HL-60 (cell line): ENCODE data around the gene ST6GAL1.

Experiments
- DNase-seq, 2 experiments: peaks; one replicate each; pipeline ENCODE4 v3.0.0-alpha.2; 2010 to 2020; ENCODE audit warnings: low read depth in 1 of 2, low spot score in 1 of 2
- H3K27ac ChIP-seq: fragments of 250-450 bp; sonication (Bioruptor Pico); replicated peaks from 2 replicates; pipeline ENCODE4 v1.5.1; 2020; ENCODE audit warnings: mild to moderate bottlenecking, moderate library complexity
- H3K27me3 ChIP-seq: fragments of 250-450 bp; sonication (Bioruptor Pico); 2 replicates; pipeline ENCODE4 v1.5.1; 2021; ENCODE audit warnings: mild to moderate bottlenecking, moderate library complexity; ENCODE audit not compliant: insufficient read depth, poor library complexity, severe bottlenecking
- H3K4me3 ChIP-seq: replicated peaks from 2 replicates; pipeline ENCODE4 v1.5.1; 2011; ENCODE audit warnings: mild to moderate bottlenecking, control low read depth, low read length; ENCODE audit not compliant: insufficient read depth
- GABPA ChIP-seq: IDR thresholded peaks from 2 replicates; pipeline ENCODE4 v1.6.1; 2012; ENCODE audit warnings: low read depth
- POLR2AphosphoS5 ChIP-seq: IDR thresholded peaks from 2 replicates; pipeline ENCODE4 v1.6.1; 2012; ENCODE audit warnings: low read depth
- SPI1 ChIP-seq: IDR thresholded peaks from 2 replicates; pipeline ENCODE4 v1.6.1; 2012; ENCODE audit warnings: low read depth, mild to moderate bottlenecking, borderline replicate concordance
- TF ChIP-seq, protein P1 (sequence below): IDR thresholded peaks from one replicate; pipeline ENCODE4 v1.5.1; 2011; ENCODE audit warnings: low read length, control low read depth, inconsistent platforms; ENCODE audit not compliant: insufficient read depth
- TF ChIP-seq, protein P2 (sequence below): IDR thresholded peaks from 2 replicates; pipeline ENCODE4 v1.6.1; 2012; ENCODE audit warnings: low read depth; ENCODE audit not compliant: insufficient replicate concordance

ST6GAL1 gene

DNA sequence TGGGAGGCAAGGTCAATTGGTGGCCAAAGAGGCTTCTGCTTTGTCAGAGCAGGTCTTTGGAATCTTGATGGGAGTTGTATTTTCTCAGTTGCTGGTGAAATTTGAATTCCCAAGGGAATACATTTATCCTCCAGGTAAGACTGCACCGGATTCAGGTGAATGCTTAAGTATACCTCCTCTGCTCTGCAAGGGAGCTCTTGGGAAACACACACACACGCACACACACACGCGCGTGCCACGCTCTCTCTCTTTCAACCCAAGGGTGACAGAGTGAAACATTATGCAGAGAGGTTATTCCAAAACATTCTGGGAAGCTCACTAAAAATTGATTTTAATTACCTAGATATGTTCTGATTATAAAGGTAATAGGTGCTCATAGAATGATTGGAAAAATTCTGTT, 33.7 kb downstream of the ST6GAL1 start:
- TF ChIP-seq, protein P1, sequence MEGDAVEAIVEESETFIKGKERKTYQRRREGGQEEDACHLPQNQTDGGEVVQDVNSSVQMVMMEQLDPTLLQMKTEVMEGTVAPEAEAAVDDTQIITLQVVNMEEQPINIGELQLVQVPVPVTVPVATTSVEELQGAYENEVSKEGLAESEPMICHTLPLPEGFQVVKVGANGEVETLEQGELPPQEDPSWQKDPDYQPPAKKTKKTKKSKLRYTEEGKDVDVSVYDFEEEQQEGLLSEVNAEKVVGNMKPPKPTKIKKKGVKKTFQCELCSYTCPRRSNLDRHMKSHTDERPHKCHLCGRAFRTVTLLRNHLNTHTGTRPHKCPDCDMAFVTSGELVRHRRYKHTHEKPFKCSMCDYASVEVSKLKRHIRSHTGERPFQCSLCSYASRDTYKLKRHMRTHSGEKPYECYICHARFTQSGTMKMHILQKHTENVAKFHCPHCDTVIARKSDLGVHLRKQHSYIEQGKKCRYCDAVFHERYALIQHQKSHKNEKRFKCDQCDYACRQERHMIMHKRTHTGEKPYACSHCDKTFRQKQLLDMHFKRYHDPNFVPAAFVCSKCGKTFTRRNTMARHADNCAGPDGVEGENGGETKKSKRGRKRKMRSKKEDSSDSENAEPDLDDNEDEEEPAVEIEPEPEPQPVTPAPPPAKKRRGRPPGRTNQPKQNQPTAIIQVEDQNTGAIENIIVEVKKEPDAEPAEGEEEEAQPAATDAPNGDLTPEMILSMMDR, result no peak
- TF ChIP-seq POLR2AphosphoS5, result no peak
- TF ChIP-seq, protein P2, sequence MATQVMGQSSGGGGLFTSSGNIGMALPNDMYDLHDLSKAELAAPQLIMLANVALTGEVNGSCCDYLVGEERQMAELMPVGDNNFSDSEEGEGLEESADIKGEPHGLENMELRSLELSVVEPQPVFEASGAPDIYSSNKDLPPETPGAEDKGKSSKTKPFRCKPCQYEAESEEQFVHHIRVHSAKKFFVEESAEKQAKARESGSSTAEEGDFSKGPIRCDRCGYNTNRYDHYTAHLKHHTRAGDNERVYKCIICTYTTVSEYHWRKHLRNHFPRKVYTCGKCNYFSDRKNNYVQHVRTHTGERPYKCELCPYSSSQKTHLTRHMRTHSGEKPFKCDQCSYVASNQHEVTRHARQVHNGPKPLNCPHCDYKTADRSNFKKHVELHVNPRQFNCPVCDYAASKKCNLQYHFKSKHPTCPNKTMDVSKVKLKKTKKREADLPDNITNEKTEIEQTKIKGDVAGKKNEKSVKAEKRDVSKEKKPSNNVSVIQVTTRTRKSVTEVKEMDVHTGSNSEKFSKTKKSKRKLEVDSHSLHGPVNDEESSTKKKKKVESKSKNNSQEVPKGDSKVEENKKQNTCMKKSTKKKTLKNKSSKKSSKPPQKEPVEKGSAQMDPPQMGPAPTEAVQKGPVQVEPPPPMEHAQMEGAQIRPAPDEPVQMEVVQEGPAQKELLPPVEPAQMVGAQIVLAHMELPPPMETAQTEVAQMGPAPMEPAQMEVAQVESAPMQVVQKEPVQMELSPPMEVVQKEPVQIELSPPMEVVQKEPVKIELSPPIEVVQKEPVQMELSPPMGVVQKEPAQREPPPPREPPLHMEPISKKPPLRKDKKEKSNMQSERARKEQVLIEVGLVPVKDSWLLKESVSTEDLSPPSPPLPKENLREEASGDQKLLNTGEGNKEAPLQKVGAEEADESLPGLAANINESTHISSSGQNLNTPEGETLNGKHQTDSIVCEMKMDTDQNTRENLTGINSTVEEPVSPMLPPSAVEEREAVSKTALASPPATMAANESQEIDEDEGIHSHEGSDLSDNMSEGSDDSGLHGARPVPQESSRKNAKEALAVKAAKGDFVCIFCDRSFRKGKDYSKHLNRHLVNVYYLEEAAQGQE, result no peak
- TF ChIP-seq GABPA, result no peak
- TF ChIP-seq SPI1, result no peak
- no peak overlapping the region for H3K27ac ChIP-seq
- DNase-seq, result no peak
- no peaks in the 10 kb centered on the region for H3K27me3 ChIP-seq
- H3K4me3 ChIP-seq, result no peak overlapping the region

DNA sequence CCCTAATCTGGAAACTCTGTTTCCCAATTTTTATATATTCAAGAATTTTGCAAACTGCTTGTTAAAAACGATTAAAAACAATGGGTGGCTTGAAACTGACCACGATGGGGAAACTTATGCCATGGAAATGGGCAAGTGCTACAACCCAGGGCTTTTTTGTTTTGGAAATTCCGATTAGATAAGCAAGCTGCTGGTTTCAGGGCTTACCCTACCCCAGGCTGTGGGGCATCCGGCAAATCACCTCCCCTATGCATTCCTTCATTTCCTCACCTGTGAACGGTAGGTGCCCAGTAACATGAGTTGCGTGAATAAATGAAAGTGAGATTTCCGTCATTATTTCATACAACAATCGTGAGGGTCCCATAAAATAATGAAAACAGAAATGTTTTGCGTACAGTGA, 34.3 kb downstream of the ST6GAL1 start:
- TF ChIP-seq, protein P1, result no peak
- no peak for TF ChIP-seq POLR2AphosphoS5
- TF ChIP-seq SPI1, result no peak
- TF ChIP-seq, protein P2, result no peak
- TF ChIP-seq GABPA, result no peak
- Histone ChIP-seq H3K27me3 (no peaks in the 10 kb centered on the region), H3K4me3 (no peak overlapping the region), H3K27ac (no peak overlapping the region)
- no peak for DNase-seq

DNA sequence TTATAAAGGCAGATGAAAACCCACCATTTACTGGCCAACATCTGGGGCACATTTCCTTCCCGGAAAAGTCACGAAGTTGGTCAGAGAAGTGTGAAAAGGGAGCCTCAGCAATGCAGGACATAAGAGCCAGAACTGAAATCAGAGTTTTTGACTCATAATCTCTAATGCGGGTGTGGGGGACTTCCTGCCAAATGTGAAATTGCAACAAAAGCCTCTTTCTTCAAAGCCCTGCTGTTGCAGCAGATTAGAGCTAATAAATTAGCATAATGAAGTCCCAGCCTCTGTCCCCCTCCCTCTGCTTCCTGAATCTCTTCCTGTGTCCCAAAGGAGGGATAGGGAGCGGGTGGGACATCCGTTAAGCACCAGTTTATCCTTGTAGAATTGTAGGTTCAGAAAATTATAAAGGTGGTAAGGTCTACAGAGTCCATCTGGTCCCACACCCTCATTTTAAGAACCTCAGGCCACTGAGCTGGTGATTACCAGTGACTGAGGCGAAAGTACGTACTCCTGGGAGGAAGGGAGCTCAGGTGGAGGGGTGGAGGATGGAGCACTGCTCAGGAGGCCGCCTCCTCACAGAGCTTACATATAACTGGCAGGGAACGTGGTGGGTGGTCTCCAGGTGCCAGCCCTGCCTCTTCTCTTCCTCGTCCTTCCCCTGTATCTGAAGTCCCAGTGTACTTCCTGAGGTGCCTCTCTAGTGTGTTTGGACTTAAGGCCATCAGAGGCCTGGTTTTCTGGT, 35.0 kb downstream of the ST6GAL1 start:
- TF ChIP-seq, protein P2, result no peak
- TF ChIP-seq, protein P1, result no peak
- no peak for TF ChIP-seq SPI1
- TF ChIP-seq GABPA, result no peak
- no peak for TF ChIP-seq POLR2AphosphoS5
- H3K4me3 ChIP-seq, result no peak overlapping the region

More for the DNA sequence above, 35.0 kb downstream of the ST6GAL1 start:
- DNase-seq, result no peak
- no peak overlapping the region for H3K27ac ChIP-seq
- no peaks in the 10 kb centered on the region for H3K27me3 ChIP-seq
